GM12878 (cell line): ENCODE measurements around the gene SSR1. TPM values are rescaled to one million over a fixed set of nuclear protein-coding genes. Genes with fewer than 3 reads are reported as not detected.

Experiments used
- CEBPB ChIP-seq, 2 experiments: fragments of 150-350 bp in 1 of 2; IDR thresholded peaks; 2 replicates each; pipeline ENCODE4 v1.6.1; 2012 to 2014; ENCODE audit warnings: low read depth in 2 of 2, low read length in 2 of 2, borderline replicate concordance in 1 of 2, inconsistent platforms in 1 of 2
- CREM ChIP-seq: IDR thresholded peaks from 2 replicates; pipeline ENCODE4 v1.6.1; 2014; ENCODE audit warnings: antibody characterized with exemption, low read depth
- EED ChIP-seq: sonication (generic); IDR thresholded peaks from 2 replicates; pipeline ENCODE4 v1.6.1; 2016; ENCODE audit warnings: antibody characterized with exemption, low read depth
- ESRRA ChIP-seq: IDR thresholded peaks from 2 replicates; pipeline ENCODE4 v1.6.1; 2012; ENCODE audit warnings: mild to moderate bottlenecking, low read length, improper control_type of control experiment
- GABPA ChIP-seq: IDR thresholded peaks from 2 replicates; pipeline ENCODE4 v1.6.1; 2014; ENCODE audit warnings: antibody characterized with exemption, low read depth, mild to moderate bottlenecking, inconsistent platforms
- IRF3 ChIP-seq: fragments of 450-650 bp; IDR thresholded peaks from 2 replicates; pipeline ENCODE4 v1.6.1; 2014; ENCODE audit warnings: mild to moderate bottlenecking
- KLF5 ChIP-seq: fragments of 450-650 bp; IDR thresholded peaks from 2 replicates; pipeline ENCODE4 v1.6.1; 2014; ENCODE audit warnings: mild to moderate bottlenecking; ENCODE audit not compliant: partially characterized antibody
- MTA3 ChIP-seq: IDR thresholded peaks from 2 replicates; pipeline ENCODE4 v1.6.1; 2012; ENCODE audit warnings: low read length, inconsistent platforms, borderline replicate concordance
- MXI1 ChIP-seq: fragments of 150-350 bp; IDR thresholded peaks from 2 replicates; pipeline ENCODE4 v1.6.1; 2011; ENCODE audit warnings: low read depth, mild to moderate bottlenecking, inconsistent platforms, low read length, improper control_type of control experiment
- PML ChIP-seq: IDR thresholded peaks from 2 replicates; pipeline ENCODE4 v1.6.1; 2012; ENCODE audit warnings: low read length, inconsistent platforms
- POLR2AphosphoS5 ChIP-seq: IDR thresholded peaks from 2 replicates; pipeline ENCODE4 v1.6.1; 2011; ENCODE audit warnings: mild to moderate bottlenecking, low read length, inconsistent platforms
- RAD21 ChIP-seq: IDR thresholded peaks from 2 replicates; pipeline ENCODE4 v1.6.1; 2011; ENCODE audit warnings: mild to moderate bottlenecking, low read depth, low read length, moderate library complexity; ENCODE audit not compliant: insufficient read depth
- SMARCA5 ChIP-seq: fragments of 450-650 bp; IDR thresholded peaks from 2 replicates; pipeline ENCODE4 v1.6.1; 2017; ENCODE audit warnings: mild to moderate bottlenecking
- SREBF1 ChIP-seq: IDR thresholded peaks from 2 replicates; pipeline ENCODE4 v1.6.1; 2012; ENCODE audit warnings: mild to moderate bottlenecking, low read length
- SREBF2 ChIP-seq: IDR thresholded peaks from 2 replicates; pipeline ENCODE4 v1.6.1; 2012; ENCODE audit warnings: mild to moderate bottlenecking, low read length
- STAT1 ChIP-seq: fragments of 450-650 bp; conservative IDR thresholded peaks from 2 replicates; pipeline ENCODE4 v1.6.1; 2014; ENCODE audit warnings: antibody characterized with exemption, mild to moderate bottlenecking
- STAT3 ChIP-seq: IDR thresholded peaks from 2 replicates; pipeline ENCODE4 v1.6.1; 2011; ENCODE audit warnings: low read depth, low read length, improper control_type of control experiment
- ZBTB33 ChIP-seq: fragments of 450-650 bp; IDR thresholded peaks from 2 replicates; pipeline ENCODE4 v1.6.1; 2017; ENCODE audit warnings: mild to moderate bottlenecking
- ZBTB4 ChIP-seq: fragments of 450-650 bp; formaldehyde crosslinking; IDR thresholded peaks from 2 replicates; pipeline ENCODE4 v1.4.0; 2022; ENCODE audit warnings: mild to moderate bottlenecking, moderate library complexity
- ZNF384 ChIP-seq: IDR thresholded peaks from 2 replicates; pipeline ENCODE4 v1.6.1; 2012; ENCODE audit warnings: low read depth, mild to moderate bottlenecking, low read length, improper control_type of control experiment, borderline replicate concordance
- polyA plus RNA-seq, 11 experiments: library from polyadenylated mRNA; depleted of rRNA in 4 of 11; unstranded in 6 of 11; stranded (reverse) in 5 of 11; fragments of >200 nt; fragmentation: Nextera tagmentation in 4 of 11; fragmentation: Illumina TruSeq in 1 of 11; extraction: Ambion mirVana in 4 of 11; extraction: Trizol in 1 of 11; gene quantifications; 1 replicate in 1 of 11; 2 replicates in 10 of 11; pipeline versions ENCODE4 v1.2.1 to v1.2.3, GENCODE V29; 2011 to 2016; ENCODE audit warnings: inconsistent platforms in 2 of 11, missing spikeins in 2 of 11, low read depth in 1 of 11
- total RNA-seq, 4 experiments: library from RNA; depleted of rRNA in 3 of 4; stranded (reverse); fragments of >200 nt in 3 of 4; fragmentation: Illumina TruSeq in 1 of 4; extraction: Trizol in 1 of 4; gene quantifications; 2 replicates each; pipeline versions ENCODE4 v1.2.1 to v1.2.3, GENCODE V29; 2013 to 2021
- TF ChIP-seq, protein P1 (sequence below): fragments of 450-650 bp; IDR thresholded peaks from 2 replicates; pipeline ENCODE4 v1.6.1; 2017; ENCODE audit warnings: mild to moderate bottlenecking, moderate library complexity

The SSR1 gene
- total and polyA plus RNA-seq, 10 of the 15 experiments (the other 5 are each of a cell fraction or from before 2014, with no cell fraction given): 42.0 to 209 (median 128) TPM

DNA sequence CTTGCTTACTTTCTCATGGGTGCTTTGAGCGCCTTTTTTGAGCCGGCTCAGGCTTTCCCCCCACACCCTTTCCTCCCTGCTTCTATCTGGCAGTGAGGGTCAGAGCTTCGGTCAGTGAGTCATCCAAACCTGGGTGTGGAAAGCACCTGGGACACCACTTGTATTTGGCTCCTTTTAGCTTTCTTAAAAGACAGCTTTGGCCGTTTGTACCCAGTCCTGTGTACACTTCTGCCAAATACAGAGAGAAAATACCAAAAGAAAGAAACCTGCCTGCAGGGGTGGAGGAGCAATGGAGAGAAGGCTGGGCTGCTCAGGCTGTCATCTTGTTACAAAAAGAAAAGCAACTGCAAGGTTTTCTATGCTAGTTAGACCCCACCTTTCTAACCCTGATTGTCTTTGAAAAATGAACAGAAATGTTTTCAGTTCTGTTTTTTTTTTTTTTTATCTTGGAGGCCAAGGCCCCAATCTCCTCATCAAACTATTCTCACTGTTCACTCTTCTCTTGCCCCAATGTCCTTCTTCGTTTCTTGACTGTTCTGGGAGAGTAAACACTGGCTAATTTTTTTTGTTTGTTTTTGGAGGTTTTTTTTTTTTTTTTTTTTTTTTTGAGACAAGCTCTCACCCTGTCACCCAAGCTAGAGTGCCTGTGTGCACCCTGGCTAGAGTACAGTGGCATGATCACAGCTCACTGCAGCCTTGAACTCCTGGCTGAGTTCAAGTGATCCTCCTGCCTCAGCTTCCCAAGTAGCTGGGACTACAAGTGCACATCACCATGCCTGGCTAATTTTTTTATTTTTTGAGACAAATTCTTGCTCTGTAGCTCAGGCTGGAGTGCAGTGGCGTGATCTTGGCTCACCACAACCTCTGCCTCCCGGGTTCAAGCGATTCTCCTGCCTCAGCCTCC, 76.4 kb downstream of the SSR1 start (continued):
- TF ChIP-seq STAT3 (no peak), SREBF1 (no peak), GABPA (no peak), PML (no peak), MXI1 (0 out of 2 replicates have a peak, but pooled peaks have one; percentile 24), IRF3 (no peak), SMARCA5 (no peak), ZBTB33 (no peak), CEBPB (IDR thresholded peaks at IDR 0.05; ENCODE audit: borderline replicate concordance in 1 of 2, low read depth in 2 of 2, low read length in 2 of 2) (no peak), ZBTB4 (no peak), SREBF2 (no peak), RAD21 (peak; percentile 14; the same call in 1 of the 2 replicates), KLF5 (no peak), ZNF384 (peak; percentile 92), CREM (no peak; the same call in 1 of the 2 replicates), MTA3 (no peak), EED (peak; percentile 69; the same call in 1 of the 2 replicates), POLR2AphosphoS5 (no peak), ESRRA (no peak), STAT1 (no peak)
- TF ChIP-seq, protein P1, sequence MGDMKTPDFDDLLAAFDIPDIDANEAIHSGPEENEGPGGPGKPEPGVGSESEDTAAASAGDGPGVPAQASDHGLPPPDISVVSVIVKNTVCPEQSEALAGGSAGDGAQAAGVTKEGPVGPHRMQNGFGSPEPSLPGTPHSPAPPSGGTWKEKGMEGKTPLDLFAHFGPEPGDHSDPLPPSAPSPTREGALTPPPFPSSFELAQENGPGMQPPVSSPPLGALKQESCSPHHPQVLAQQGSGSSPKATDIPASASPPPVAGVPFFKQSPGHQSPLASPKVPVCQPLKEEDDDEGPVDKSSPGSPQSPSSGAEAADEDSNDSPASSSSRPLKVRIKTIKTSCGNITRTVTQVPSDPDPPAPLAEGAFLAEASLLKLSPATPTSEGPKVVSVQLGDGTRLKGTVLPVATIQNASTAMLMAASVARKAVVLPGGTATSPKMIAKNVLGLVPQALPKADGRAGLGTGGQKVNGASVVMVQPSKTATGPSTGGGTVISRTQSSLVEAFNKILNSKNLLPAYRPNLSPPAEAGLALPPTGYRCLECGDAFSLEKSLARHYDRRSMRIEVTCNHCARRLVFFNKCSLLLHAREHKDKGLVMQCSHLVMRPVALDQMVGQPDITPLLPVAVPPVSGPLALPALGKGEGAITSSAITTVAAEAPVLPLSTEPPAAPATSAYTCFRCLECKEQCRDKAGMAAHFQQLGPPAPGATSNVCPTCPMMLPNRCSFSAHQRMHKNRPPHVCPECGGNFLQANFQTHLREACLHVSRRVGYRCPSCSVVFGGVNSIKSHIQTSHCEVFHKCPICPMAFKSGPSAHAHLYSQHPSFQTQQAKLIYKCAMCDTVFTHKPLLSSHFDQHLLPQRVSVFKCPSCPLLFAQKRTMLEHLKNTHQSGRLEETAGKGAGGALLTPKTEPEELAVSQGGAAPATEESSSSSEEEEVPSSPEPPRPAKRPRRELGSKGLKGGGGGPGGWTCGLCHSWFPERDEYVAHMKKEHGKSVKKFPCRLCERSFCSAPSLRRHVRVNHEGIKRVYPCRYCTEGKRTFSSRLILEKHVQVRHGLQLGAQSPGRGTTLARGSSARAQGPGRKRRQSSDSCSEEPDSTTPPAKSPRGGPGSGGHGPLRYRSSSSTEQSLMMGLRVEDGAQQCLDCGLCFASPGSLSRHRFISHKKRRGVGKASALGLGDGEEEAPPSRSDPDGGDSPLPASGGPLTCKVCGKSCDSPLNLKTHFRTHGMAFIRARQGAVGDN: no peak
